Parathyroid adenoma (tissue), 2 donors: ENCODE data around the gene UBQLN4.

Source experiments
- H2AFZ ChIP-seq: fragments of 300-600 bp; sonication (generic); one replicate; pipeline ENCODE4 v1.7.0; 2017; ENCODE audit warnings: antibody characterized with exemption, mild to moderate bottlenecking
- H3K27ac ChIP-seq: fragments of 300-600 bp; sonication (generic); one replicate; pipeline ENCODE4 v1.7.0; 2017
- H3K27me3 ChIP-seq: fragments of 300-600 bp; sonication (generic); one replicate; pipeline ENCODE4 v1.7.0; 2017; ENCODE audit warnings: low read length; ENCODE audit not compliant: control insufficient read depth, insufficient read depth
- H3K36me3 ChIP-seq: fragments of 300-600 bp; sonication (generic); one replicate; pipeline ENCODE4 v1.7.0; 2017; ENCODE audit warnings: low read length; ENCODE audit not compliant: control insufficient read depth, insufficient read depth
- H3K4me1 ChIP-seq: fragments of 300-600 bp; sonication (generic); one replicate; pipeline ENCODE4 v1.7.0; 2017; ENCODE audit warnings: control low read depth
- H3K4me2 ChIP-seq: fragments of 300-600 bp; sonication (generic); one replicate; pipeline ENCODE4 v1.7.0; 2017; ENCODE audit warnings: low read length
- H3K4me3 ChIP-seq: fragments of 300-600 bp; sonication (generic); one replicate; pipeline ENCODE4 v1.7.0; 2017; ENCODE audit warnings: low read depth, low read length
- H3K79me2 ChIP-seq: fragments of 300-600 bp; sonication (generic); one replicate; pipeline ENCODE4 v1.7.0; 2017; ENCODE audit warnings: control low read depth
- H3K9ac ChIP-seq: fragments of 300-600 bp; sonication (generic); one replicate; pipeline ENCODE4 v1.7.0; 2017; ENCODE audit warnings: mild to moderate bottlenecking
- H3K9me3 ChIP-seq: fragments of 300-600 bp; sonication (generic); one replicate; pipeline ENCODE4 v1.7.0; 2017; ENCODE audit warnings: low read length; ENCODE audit not compliant: control insufficient read depth
- CTCF ChIP-seq: fragments of 300-600 bp; sonication (generic); IDR thresholded peaks from one replicate; pipeline ENCODE4 v1.7.0; 2017; ENCODE audit warnings: antibody characterized with exemption, mild to moderate bottlenecking
- donor health status: primary hyperparathyroidism.

UBQLN4 gene

GRCh38 chr1:156063997-156064285 is 10.3 kb upstream of the UBQLN4 start:
- Histone ChIP-seq H3K27ac (no peak overlapping the region), H3K4me2 (no peak overlapping the region), H3K4me3 (no peak overlapping the region), H3K79me2 (no peaks in the 10 kb centered on the region), H3K9me3 (no peaks in the 10 kb centered on the region), H2AFZ (no peak overlapping the region), H3K27me3 (no peaks in the 10 kb centered on the region), H3K4me1 (no peaks in the 10 kb centered on the region), H3K9ac (no peak overlapping the region), H3K36me3 (no peaks in the 10 kb centered on the region)
- TF ChIP-seq CTCF, result no peak

GRCh38 chr1:156062189-156062588 is 8.6 kb upstream of the UBQLN4 start:
- Histone ChIP-seq H3K36me3 (no peaks in the 10 kb centered on the region), H3K4me2 (peak overlapping the region; percentile 98), H3K4me3 (no peak overlapping the region), H3K4me1 (no peaks in the 10 kb centered on the region), H3K27me3 (no peaks in the 10 kb centered on the region), H3K9me3 (no peaks in the 10 kb centered on the region), H2AFZ (no peak overlapping the region), H3K27ac (no peak overlapping the region), H3K79me2 (no peaks in the 10 kb centered on the region), H3K9ac (no peak overlapping the region)
- no peak for TF ChIP-seq CTCF

- H3K4me1 ChIP-seq, result no peaks in the 10 kb centered on the region
- no peaks in the 10 kb centered on the region for H3K36me3 ChIP-seq
- H3K27me3 ChIP-seq, result no peaks in the 10 kb centered on the region
- H3K4me2 ChIP-seq, result peak within 1 kb of the TSS; percentile 98
- no peak for TF ChIP-seq CTCF
- H3K79me2 ChIP-seq, result no peaks in the 10 kb centered on the region
- no peak within 1 kb of the TSS for H3K9ac ChIP-seq
- peak within 1 kb of the TSS; percentile 83 for H3K4me3 ChIP-seq
- peak within 1 kb of the TSS; percentile 57 for H3K27ac ChIP-seq
- H3K9me3 ChIP-seq, result no peaks in the 10 kb centered on the region
- H2AFZ ChIP-seq, result peak within 1 kb of the TSS; percentile 87
Observed at GRCh38 chr1:156060937-156061636, 7.5 kb upstream of the UBQLN4 start, which contains the start of gene RAB25. Gene RAB25, plus strand, starts transcription at chr1:156061160. Its CDS starts 241 bp downstream, at chr1:156061401.

GRCh38 chr1:156056326-156056849 is 2.8 kb upstream of the UBQLN4 start:
- no peaks in the 10 kb centered on the region for H3K36me3 ChIP-seq
- TF ChIP-seq CTCF, result no peak
- no peaks in the 10 kb centered on the region for H3K4me1 ChIP-seq
- H3K9ac ChIP-seq, result no peak overlapping the region
- H3K27me3 ChIP-seq, result no peaks in the 10 kb centered on the region
- H3K27ac ChIP-seq, result no peak overlapping the region
- H2AFZ ChIP-seq, result no peak overlapping the region
- no peak overlapping the region for H3K4me3 ChIP-seq
- no peak overlapping the region for H3K4me2 ChIP-seq
- no peaks in the 10 kb centered on the region for H3K79me2 ChIP-seq
- no peaks in the 10 kb centered on the region for H3K9me3 ChIP-seq
